ENCODE data around the gene CEP350. TPM values are rescaled to one million over a fixed set of nuclear protein-coding genes. Genes with fewer than 3 reads are reported as not detected.

Gene CEP350
- 16.1 and 27.3 TPM in 2 replicates for total RNA-seq (2014; rRNA removed; shearing (Covaris generic))

GRCh38 chr1:179954493-179955286 lies at the start of gene CEP350:
TSS of gene CEP350 (plus strand) at chr1:179954810. CDS start at chr1:179986182, 31,372 bp downstream.
- peak; percentile 99 for DNase-seq (ENCODE audit: low spot score)

GRCh38 chr1:179910934-179911333 lies 43.7 kb upstream of the CEP350 start:
- no peak for DNase-seq (ENCODE audit: low spot score)

GRCh38 chr1:179911812-179912211 lies 42.8 kb upstream of the CEP350 start:
- DNase-seq (ENCODE audit: low spot score) = no peak

- no peak for DNase-seq (ENCODE audit: low spot score)
Observed at GRCh38 chr1:179917601-179918429, 36.8 kb upstream of the CEP350 start.

GRCh38 chr1:179921472-179921871 lies 33.1 kb upstream of the CEP350 start:
- DNase-seq (ENCODE audit: low spot score) = no peak

GRCh38 chr1:179921981-179922872 lies 32.4 kb upstream of the CEP350 start:
- no peak for DNase-seq (ENCODE audit: low spot score)

- no peak for DNase-seq (ENCODE audit: low spot score)
Observed at GRCh38 chr1:179923029-179923428, 31.6 kb upstream of the CEP350 start.

GRCh38 chr1:179924268-179924667 lies 30.3 kb upstream of the CEP350 start:
- no peak for DNase-seq (ENCODE audit: low spot score)

GRCh38 chr1:179925302-179925701 lies 29.3 kb upstream of the CEP350 start:
- no peak for DNase-seq (ENCODE audit: low spot score)

- DNase-seq (ENCODE audit: low spot score) = no peak
Observed at GRCh38 chr1:179925922-179926849, 28.4 kb upstream of the CEP350 start.

- DNase-seq (ENCODE audit: low spot score) = no peak
Observed at GRCh38 chr1:179926850-179927205, 27.8 kb upstream of the CEP350 start.

GRCh38 chr1:179929955-179930798 lies 24.4 kb upstream of the CEP350 start:
- DNase-seq (ENCODE audit: low spot score) = no peak

- peak; percentile 7 for DNase-seq (ENCODE audit: low spot score)
Observed at GRCh38 chr1:179930867-179931266, 23.7 kb upstream of the CEP350 start.

- DNase-seq (ENCODE audit: low spot score) = no peak
Observed at GRCh38 chr1:179933219-179933618, 21.4 kb upstream of the CEP350 start.

- DNase-seq (ENCODE audit: low spot score) = no peak
Observed at GRCh38 chr1:179935909-179936496, 18.6 kb upstream of the CEP350 start.

- DNase-seq (ENCODE audit: low spot score) = no peak
Observed at GRCh38 chr1:179937668-179938254, 16.8 kb upstream of the CEP350 start.

GRCh38 chr1:179938752-179939151 lies 15.9 kb upstream of the CEP350 start:
- no peak for DNase-seq (ENCODE audit: low spot score)

- no peak for DNase-seq (ENCODE audit: low spot score)
Observed at GRCh38 chr1:179939941-179940340, 14.7 kb upstream of the CEP350 start.

- no peak for DNase-seq (ENCODE audit: low spot score)
Observed at GRCh38 chr1:179941454-179941853, 13.2 kb upstream of the CEP350 start.
